Astrocyte of the cerebellum (primary cell): ENCODE data around the gene CDC40.

Experiments
- DNase-seq: peaks from one replicate; pipeline ENCODE4 v3.0.0-alpha.2; 2011; ENCODE audit warnings: low read depth
- H3K4me3 ChIP-seq: 2 replicates; pipeline ENCODE4 v1.5.1; 2011; ENCODE audit warnings: mild to moderate bottlenecking, low read depth, low read length, moderate library complexity
- in situ Hi-C: cut with HindIII; loops from 2 replicates; pipeline ENCODE4 v1.10.0; 2017; ENCODE audit warnings: low sequenced_read_pairs
- TF ChIP-seq, protein P1 (sequence below): IDR thresholded peaks from 2 replicates; pipeline ENCODE4 v1.5.1; 2012; ENCODE audit warnings: low read length, low read depth, moderate library complexity, mild to moderate bottlenecking; ENCODE audit errors: missing control alignments

CDC40 gene

DNA sequence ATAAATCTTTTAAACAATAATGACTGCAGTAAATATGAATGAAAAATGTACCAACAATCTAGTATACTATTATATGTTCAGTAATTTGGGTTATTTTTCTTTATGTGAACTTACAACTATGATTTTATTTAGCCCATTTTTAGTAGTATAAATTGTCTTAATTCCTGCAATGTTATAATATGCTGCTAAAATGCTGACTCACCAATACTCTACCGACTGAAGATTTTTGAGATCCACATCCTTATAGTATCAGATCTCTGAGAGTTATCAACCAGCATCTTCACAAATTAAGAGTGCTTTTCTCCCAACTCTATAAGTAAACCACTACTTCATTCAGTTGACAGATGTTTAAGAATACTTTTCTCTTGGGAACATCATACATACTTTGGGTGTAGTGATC, 16.6 kb downstream of the CDC40 start:
- in situ Hi-C loops = no loop called here
- no peak for DNase-seq
- TF ChIP-seq, protein P1, sequence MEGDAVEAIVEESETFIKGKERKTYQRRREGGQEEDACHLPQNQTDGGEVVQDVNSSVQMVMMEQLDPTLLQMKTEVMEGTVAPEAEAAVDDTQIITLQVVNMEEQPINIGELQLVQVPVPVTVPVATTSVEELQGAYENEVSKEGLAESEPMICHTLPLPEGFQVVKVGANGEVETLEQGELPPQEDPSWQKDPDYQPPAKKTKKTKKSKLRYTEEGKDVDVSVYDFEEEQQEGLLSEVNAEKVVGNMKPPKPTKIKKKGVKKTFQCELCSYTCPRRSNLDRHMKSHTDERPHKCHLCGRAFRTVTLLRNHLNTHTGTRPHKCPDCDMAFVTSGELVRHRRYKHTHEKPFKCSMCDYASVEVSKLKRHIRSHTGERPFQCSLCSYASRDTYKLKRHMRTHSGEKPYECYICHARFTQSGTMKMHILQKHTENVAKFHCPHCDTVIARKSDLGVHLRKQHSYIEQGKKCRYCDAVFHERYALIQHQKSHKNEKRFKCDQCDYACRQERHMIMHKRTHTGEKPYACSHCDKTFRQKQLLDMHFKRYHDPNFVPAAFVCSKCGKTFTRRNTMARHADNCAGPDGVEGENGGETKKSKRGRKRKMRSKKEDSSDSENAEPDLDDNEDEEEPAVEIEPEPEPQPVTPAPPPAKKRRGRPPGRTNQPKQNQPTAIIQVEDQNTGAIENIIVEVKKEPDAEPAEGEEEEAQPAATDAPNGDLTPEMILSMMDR = no peak
- no peak overlapping the region for H3K4me3 ChIP-seq

GRCh38 chr6:110198561-110198960, 18.3 kb downstream of the CDC40 start:
- TF ChIP-seq, protein P1 = no peak
- no peak for DNase-seq
- H3K4me3 ChIP-seq = no peak overlapping the region
- in situ Hi-C loops = no loop called here

DNA sequence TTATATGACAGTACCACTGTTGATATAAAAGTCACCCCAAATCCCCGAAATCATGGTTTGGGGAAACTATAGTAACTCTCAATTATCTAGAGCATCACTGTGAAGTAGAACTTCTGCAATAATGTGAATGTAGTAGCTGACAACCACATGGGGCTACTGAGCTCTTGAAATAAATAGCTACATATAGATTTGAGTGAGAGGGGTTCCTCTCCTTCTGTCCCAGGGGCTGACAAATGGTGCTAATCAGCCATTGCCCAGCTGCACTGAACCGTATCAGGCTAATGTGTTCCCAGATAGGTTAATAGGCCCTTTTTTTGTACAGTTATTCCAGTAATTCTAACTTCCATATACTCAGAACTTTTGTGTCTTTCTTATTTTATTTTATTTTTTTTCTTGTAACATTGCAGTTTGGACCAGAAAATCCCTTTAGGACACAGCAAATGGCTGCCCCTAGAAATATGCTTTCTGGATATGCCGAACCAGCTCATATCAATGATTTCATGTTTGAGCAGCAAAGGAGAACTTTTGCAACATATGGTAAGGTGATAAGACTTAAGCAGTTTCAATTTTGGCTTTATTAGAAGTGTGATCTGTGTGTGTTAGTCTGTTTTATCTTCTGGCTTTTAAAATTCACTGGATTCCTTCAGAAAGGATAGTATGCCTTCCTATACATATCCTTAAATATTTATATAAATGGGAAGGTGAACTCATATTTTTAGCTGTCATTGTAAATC, 21.1 kb downstream of the CDC40 start:
- TF ChIP-seq, protein P1 = no peak
- DNase-seq = no peak
- in situ Hi-C loops = no loop called here
- H3K4me3 ChIP-seq = no peak overlapping the region

DNA sequence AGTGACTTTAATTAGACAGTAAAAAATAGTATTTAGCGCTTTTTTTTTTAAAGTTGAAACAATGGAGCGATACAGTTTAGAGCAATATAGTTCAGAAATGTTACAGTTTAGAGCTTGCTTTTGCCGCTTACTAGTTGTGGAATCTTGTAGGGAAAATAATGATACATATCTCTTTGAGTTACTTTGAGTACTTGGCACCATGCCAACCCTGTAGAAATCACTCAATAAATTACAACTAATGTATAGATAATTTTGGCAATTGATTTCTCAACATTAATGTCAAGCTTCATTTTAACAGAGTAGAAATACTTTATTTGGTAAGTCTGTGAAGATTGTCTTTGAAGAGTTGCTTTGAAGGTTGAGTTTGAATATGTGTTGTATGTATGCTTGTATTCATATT, 27.4 kb downstream of the CDC40 start:
- in situ Hi-C loops = no loop called here
- TF ChIP-seq, protein P1 = no peak
- no peak for DNase-seq
- H3K4me3 ChIP-seq = no peak overlapping the region

GRCh38 chr6:110211753-110212152, 31.5 kb downstream of the CDC40 start:
- H3K4me3 ChIP-seq = no peak overlapping the region
- in situ Hi-C loops = no loop called here
- TF ChIP-seq, protein P1 = no peak
- DNase-seq = no peak

DNA sequence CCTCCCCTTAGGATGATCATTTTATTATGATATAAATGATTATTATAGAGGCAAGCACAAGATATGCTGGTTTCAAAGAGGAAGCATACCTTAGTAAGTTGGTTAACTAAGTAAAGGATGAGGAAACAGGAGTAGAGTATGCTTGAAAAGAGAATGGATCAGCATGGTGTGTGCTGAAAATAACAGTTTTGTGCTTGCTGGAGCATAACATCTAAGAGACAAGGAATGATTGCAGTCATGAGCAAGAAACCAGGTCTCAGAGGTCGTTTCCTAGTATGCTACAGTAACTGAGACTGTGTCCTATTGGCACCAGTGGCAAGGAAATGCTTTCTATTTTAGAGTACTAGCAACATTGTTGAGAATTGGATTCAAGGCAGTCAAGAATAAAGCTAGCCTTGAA, 34.1 kb downstream of the CDC40 start:
- H3K4me3 ChIP-seq = no peak overlapping the region
- DNase-seq = no peak
- in situ Hi-C loops = no loop called here
- TF ChIP-seq, protein P1 = no peak
